HG03039 (cell line): Measurements from ENCODE around the gene RASGRF1.

Source experiments
- ATAC-seq: cut with Tn5 transposase; IDR thresholded peaks from one replicate; pipeline ENCODE4 v1.9.1; 2021; ENCODE audit warnings: mild to moderate bottlenecking, moderate library complexity; ENCODE audit not compliant: unreplicated experiment

RASGRF1 gene

GRCh38 chr15:79101866-79102581, 11.4 kb upstream of the RASGRF1 start:
- ATAC-seq = no peak

GRCh38 chr15:79099692-79100091, 9.1 kb upstream of the RASGRF1 start:
- ATAC-seq = no peak

GRCh38 chr15:79094611-79095021, 4.0 kb upstream of the RASGRF1 start:
- no peak for ATAC-seq

GRCh38 chr15:79093352-79093935, 2.9 kb upstream of the RASGRF1 start:
- ATAC-seq = no peak

- no peak for ATAC-seq
Measured at GRCh38 chr15:79092382-79092781, 1.8 kb upstream of the RASGRF1 start.

GRCh38 chr15:79091204-79091867, 756 bp upstream of the RASGRF1 start:
- ATAC-seq = no peak

- no peak for ATAC-seq
Measured at GRCh38 chr15:79089890-79090486, 592 bp downstream of the RASGRF1 start.

- ATAC-seq = no peak
Measured at GRCh38 chr15:79089331-79089889, 1.2 kb downstream of the RASGRF1 start.

GRCh38 chr15:79088426-79089205, 2.0 kb downstream of the RASGRF1 start:
- ATAC-seq = no peak

- no peak for ATAC-seq
Measured at GRCh38 chr15:79086814-79087213, 3.8 kb downstream of the RASGRF1 start.

- no peak for ATAC-seq
Measured at GRCh38 chr15:79084308-79084968, 6.1 kb downstream of the RASGRF1 start.

- no peak for ATAC-seq
Measured at GRCh38 chr15:79083154-79083553, 7.4 kb downstream of the RASGRF1 start.

- no peak for ATAC-seq
Measured at GRCh38 chr15:79082363-79083070, 8.1 kb downstream of the RASGRF1 start.

- no peak for ATAC-seq
Measured at GRCh38 chr15:79078763-79079410, 11.7 kb downstream of the RASGRF1 start.

GRCh38 chr15:79078003-79078402, 12.6 kb downstream of the RASGRF1 start:
- no peak for ATAC-seq

- no peak for ATAC-seq
Measured at GRCh38 chr15:79076661-79077060, 13.9 kb downstream of the RASGRF1 start.

- no peak for ATAC-seq
Measured at GRCh38 chr15:79075256-79075655, 15.3 kb downstream of the RASGRF1 start.

- no peak for ATAC-seq
Measured at GRCh38 chr15:79073336-79073735, 17.2 kb downstream of the RASGRF1 start.

GRCh38 chr15:79071901-79072300, 18.7 kb downstream of the RASGRF1 start:
- ATAC-seq = no peak
